ENCODE measurements around the gene MYCBP2.

DNA sequence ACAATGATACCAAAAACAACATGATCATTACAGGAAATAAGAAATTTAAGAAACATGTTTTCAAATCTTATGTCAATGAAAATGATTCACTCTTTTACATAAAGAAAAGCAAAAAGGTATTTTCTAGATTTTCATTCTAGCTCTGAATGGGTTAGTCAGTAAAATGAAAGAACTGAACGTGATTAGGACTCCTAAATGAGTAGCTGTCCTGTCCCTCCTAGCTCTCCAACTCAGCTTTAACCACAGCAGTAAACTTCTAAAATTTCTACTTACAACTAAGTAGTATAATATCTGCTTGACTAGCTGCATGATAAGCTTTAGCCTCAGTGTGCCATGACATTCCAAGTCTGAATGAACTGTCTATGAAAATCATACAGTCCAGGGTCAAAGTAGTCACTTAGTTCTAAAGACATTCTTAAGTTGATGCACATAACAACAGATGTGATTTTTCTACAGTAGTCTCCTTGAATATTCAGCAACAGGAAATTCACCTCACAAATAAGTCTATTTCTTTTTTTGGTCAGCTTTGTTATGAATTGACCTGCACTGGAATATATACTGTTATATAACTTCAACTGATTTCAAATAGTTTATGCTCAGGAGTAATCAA, 136.4 kb downstream of the MYCBP2 start:
- TF ChIP-seq EZH2 (IDR thresholded peaks at IDR 0.05; ENCODE audit: low read length, unreplicated experiment), result no peak
- TF ChIP-seq EZH2phosphoT487 (IDR thresholded peaks at IDR 0.05; ENCODE audit: borderline replicate concordance, low read length), result no peak
- TF ChIP-seq, protein P1, sequence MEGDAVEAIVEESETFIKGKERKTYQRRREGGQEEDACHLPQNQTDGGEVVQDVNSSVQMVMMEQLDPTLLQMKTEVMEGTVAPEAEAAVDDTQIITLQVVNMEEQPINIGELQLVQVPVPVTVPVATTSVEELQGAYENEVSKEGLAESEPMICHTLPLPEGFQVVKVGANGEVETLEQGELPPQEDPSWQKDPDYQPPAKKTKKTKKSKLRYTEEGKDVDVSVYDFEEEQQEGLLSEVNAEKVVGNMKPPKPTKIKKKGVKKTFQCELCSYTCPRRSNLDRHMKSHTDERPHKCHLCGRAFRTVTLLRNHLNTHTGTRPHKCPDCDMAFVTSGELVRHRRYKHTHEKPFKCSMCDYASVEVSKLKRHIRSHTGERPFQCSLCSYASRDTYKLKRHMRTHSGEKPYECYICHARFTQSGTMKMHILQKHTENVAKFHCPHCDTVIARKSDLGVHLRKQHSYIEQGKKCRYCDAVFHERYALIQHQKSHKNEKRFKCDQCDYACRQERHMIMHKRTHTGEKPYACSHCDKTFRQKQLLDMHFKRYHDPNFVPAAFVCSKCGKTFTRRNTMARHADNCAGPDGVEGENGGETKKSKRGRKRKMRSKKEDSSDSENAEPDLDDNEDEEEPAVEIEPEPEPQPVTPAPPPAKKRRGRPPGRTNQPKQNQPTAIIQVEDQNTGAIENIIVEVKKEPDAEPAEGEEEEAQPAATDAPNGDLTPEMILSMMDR (conservative IDR thresholded peaks at IDR 0.05; ENCODE audit: low read depth, low read length), result no peak
